ENCODE measurements around the gene PCLAF.
A peak's percentile ranks its signal among the peaks of the same experiment; 100 is the strongest.
"Not testable (repeated sequence)": the region's sequence is repeated elsewhere in the genome, so short reads cannot be mapped to it uniquely, and the experiment has no call there.

PCLAF gene, protein sequence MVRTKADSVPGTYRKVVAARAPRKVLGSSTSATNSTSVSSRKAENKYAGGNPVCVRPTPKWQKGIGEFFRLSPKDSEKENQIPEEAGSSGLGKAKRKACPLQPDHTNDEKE

GRCh38 chr15:64381000-64381751 is at the start of gene PCLAF:
TSS of gene PCLAF (minus strand) at chr15:64381441. CDS start at chr15:64381371, 70 bp downstream.
- DNase-seq: peak; percentile 96

- DNase-seq: peak; percentile 96
Measured at GRCh38 chr15:64430000-64430735, 48.9 kb upstream of the PCLAF start.

DNA sequence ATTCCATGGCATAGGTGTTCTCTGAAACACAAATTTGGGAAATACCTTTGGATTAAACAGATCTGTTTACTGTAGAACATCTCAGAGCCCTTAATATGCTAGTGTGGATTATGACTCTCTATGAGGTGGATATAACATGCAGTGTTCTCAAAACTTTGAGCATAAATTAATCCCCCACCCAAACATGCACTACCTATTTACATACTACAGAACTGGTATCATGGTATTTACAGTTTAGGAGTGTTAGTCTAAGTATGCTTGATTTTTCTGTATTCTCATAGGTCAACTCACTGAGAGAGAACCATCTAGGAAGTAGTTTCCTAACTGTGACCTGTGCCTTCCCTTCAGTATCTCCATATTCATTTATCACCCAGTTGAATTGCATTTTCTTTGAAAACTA is 48.2 kb upstream of the PCLAF start:
- no peak for DNase-seq

DNA sequence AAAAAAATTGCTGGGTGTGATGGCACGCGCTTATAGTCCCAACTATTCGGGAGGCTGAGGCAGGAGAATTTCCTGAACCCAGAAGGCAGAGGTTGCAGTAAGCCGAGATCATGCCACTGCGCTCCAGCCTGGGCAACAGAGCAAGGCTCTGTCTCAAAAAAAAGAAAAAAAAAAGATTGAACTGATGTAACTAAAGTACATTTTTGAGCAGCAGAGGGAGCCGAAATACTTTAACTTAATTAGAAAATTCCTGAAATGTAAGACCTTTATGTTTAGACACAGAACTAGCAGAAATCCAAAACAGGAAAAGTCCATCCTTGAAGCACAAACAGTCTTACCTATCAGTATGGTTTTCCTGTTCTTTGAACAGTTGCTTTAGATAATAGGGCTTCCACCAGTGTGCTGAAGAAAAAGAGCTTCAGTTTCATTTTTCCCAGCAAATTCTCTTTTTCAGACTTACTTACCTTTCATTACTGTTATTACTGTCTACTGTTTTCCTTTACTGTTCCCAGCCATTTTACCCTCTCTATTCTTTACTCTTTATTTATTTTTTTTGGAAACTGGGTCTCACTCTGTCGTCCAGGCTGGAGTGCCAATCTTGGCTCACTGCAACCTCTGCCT is 45.7 kb upstream of the PCLAF start:
- DNase-seq: peak; percentile 54

DNA sequence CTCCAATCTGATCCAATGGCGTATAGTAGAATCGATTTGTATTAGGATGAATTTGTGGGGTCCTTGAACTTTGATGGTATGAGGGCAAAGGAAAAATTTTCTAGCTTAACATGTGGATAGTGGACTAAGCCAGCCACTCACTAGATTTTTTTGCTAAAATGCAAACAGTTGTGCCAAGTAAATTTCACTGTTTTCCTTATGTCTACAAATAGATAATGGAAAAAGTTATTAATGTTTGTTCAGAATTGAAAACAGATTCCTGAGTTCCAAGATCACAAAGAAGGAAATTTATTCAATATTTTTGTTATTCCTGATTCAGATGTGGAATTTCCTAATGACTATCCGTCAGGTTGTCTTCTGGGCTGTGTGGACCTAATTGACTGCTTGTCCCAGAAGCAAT is 44.0 kb upstream of the PCLAF start:
- no peak for DNase-seq

DNA sequence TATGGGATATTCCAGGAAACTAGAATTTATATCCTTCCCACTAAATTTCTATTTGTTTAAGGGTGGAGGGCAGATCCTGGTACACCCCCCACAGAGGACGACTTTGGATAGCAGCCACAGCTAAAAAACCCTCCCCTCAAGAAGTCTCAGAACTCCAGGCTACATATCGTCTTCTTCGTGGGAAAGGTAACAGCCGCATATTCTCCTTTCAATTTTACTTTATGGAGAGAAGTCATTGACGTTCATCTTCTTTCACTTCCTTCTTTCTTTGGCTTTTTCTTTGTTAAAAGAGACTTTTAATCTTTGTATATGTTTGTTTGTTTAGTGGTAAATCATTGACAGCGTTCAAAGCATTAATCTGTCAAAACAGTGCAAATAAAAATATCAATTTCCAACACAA is 42.7 kb upstream of the PCLAF start:
- DNase-seq: no peak

GRCh38 chr15:64422697-64423096 is 41.5 kb upstream of the PCLAF start:
- DNase-seq: no peak

- DNase-seq: no peak
Measured at GRCh38 chr15:64412216-64412615, 31.0 kb upstream of the PCLAF start.

GRCh38 chr15:64400583-64400982 is 19.3 kb upstream of the PCLAF start:
- DNase-seq: no peak

GRCh38 chr15:64398575-64398974 is 17.3 kb upstream of the PCLAF start:
- peak; percentile 9 for DNase-seq

DNA sequence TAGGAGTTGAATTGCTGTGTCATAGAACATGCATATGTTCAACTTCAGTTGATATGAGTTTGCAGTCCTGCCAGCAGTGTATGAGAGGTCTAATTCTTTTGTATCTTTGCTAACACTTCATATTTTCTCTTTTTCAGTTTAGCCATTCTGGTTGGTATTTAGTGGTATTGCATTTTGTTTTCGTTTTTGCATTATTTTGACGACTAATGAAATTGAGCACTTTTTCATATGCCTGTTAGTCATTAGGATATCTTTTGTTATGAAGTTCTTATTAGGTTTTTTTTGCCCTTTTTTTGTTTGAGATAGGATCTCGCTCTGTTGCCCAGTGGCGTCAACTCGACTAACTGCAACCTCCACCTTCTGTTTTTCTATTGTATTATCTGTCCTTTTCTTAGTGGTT is 15.5 kb upstream of the PCLAF start:
- DNase-seq: no peak

DNA sequence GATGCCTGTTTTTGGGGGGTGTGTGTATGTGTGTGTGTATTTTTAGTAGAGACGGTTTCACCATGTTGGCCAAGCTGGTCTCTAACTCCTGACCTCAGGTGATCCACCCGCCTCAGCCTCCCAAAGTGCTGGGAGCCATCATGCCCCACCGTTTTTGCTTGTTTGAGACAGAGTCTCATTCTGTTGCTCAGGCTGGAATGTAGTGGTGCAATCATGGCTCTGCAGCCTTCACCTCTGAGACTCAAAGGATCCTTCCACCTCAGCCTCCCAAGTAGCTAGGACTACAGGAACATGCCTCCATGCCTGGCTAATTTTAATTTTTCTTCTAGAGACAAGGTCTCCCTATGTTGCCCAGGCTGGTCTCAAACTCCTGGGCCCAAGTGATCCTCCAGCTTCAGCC is 11.2 kb upstream of the PCLAF start:
- not testable (repeated sequence) for DNase-seq

- no peak for DNase-seq
Measured at GRCh38 chr15:64389036-64389435, 7.8 kb upstream of the PCLAF start.

DNA sequence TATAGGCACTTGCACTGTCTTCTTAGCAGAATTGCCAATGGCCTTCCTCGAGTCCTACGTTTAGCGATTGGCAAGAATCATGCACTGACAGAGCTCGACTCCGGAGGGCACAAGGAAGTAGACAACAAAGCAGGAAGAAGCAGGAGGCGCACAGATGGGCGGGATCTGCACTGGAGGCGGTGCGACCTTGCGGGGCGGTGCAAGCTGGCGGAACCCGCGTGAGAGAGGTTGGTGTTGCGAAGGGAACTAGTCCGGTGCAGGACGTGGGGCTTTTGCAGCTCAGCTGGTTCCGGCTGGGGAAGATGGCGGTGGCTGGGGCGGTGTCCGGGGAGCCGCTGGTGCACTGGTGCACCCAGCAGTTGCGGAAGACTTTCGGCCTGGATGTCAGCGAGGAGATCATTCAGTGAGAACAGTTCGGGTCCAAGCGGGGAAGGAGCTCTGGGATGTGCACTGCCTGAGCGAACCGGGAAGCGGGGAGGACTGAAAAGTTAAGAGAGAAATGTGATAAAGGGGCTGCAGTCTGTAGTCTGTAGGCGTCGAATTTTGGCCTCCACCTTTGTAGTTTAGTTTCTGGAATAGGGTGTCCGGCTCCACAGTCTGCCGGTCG is 6.4 kb upstream of the PCLAF start, which contains the start of gene TRIP4:
TSS of gene TRIP4 (plus strand) at position 275 of the 607 bp plus-strand sequence. CDS start at position 303, 28 bp downstream.
- DNase-seq: peak; percentile 98

GRCh38 chr15:64386291-64386690 is 5.0 kb upstream of the PCLAF start:
- no peak for DNase-seq

- no peak for DNase-seq
Measured at GRCh38 chr15:64383760-64384159, 2.5 kb upstream of the PCLAF start.

GRCh38 chr15:64380130-64380870 is 941 bp downstream of the PCLAF start:
- DNase-seq: not testable (repeated sequence)

DNA sequence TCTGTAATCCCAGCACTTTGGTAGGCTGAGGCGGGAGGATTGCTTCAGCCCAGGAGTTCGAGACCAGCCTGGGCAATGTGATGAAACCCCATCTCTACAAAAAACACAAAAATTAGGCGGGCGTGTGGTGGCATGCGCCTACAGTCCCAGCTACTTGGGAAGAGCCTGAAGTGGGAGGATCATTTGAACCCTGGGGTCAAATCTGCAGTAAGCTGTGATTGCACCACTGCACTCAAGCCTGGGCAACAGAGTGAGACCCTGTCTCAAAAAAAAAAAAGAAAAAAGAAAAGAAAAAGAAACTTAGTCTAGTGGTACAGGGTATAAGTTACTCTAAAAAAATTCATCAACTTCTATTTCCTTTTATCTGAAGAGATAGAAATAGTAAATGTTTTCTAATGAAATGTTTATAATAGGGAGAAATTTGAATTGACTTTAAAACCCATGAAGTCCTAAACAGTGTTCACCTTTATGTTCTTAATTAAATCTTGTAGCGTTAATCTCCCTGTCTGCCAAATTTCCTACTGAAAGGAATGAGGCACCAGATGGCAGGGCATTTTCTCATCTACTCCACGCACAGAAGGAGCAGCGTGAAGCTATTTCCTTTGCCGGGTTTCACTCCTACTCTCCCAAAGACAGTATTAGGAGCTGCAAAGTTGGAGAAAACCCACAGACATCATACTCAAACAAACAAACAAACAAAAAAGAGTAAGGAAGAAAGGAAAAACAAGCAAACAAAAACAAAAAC is 1.9 kb downstream of the PCLAF start:
- DNase-seq: peak; percentile 19

- DNase-seq: no peak
Measured at GRCh38 chr15:64373360-64373759, 7.9 kb downstream of the PCLAF start.

DNA sequence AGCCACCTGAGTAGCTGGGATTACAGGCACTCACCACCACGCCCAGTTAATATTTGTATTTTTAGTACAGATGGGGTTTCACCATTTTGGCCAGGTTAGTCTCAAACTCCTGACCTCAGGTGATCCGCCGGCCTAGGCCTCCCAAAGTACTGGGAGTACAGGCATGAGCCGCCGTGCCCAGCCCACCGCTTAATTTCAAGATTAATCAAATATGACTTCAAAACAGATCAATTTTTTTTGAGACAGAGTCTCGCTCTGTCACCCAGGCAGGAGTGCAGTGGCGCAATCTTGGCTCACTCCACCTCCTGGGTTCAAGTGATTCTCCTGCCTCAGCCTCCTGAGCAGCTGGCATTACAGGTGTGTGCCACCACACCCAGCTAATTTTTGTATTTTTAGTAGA is 9.9 kb downstream of the PCLAF start:
- DNase-seq: not testable (repeated sequence)

DNA sequence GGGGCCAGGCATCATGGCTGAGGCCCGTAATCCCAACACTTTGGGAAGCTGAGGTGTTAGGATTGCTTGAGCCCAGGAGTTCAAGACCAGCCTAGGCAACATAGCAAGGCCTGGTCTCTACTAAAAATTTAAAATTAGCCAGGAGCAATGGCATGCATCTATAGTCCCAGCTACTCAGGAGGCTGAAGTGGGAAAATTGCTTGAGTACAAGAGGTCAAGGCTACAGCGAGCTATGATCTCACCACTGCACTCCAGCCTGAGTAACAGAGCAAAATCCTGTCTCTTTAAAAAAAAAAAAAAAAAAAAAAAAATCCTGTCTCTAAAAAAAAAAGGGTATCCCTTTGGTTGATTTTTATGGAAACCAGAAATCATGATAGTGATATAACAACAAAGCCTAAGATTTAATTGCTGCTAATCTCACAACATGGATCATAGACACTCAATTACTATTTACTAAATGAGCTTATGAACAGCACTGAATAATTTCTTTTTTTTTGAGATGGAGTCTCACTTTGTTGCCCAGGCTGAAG is 12.1 kb downstream of the PCLAF start:
- no peak for DNase-seq

All from fibroblast of upper back skin (primary cell).